K562 (cell line): ENCODE data around the gene TNPO2. TPM values are rescaled to one million over a fixed set of nuclear protein-coding genes. Genes with fewer than 3 reads are reported as not detected.

Source experiments
- BCOR ChIP-seq: fragments of 450-650 bp; IDR thresholded peaks from 2 replicates; pipeline ENCODE4 v1.6.1; 2016
- C11orf30 ChIP-seq: fragments of 450-650 bp; IDR thresholded peaks from 2 replicates; pipeline ENCODE4 v1.6.1; 2016; ENCODE audit warnings: low read depth, mild to moderate bottlenecking
- COPS2 ChIP-seq: fragments of 450-650 bp; conservative IDR thresholded peaks from 2 replicates; pipeline ENCODE4 v1.6.1; 2016; ENCODE audit warnings: mild to moderate bottlenecking, moderate library complexity
- CXXC5 ChIP-seq: fragments of 250-450 bp; sonication (Bioruptor Pico); IDR thresholded peaks from 2 replicates; pipeline ENCODE4 v1.8.0; 2022; ENCODE audit warnings: inconsistent platforms, mild to moderate bottlenecking, moderate library complexity
- FOSL1 ChIP-seq: fragments of 200-800 bp; sonication (Bioruptor generic); conservative IDR thresholded peaks from 2 replicates; pipeline ENCODE4 v1.6.1; 2016; ENCODE audit warnings: missing genetic modification characterization, missing compliant biosample characterization
- FOXM1 ChIP-seq, 2 experiments: fragments of 450-650 bp in 1 of 2; sonication (generic) in 1 of 2; formaldehyde crosslinking in 1 of 2; IDR thresholded peaks; 2 replicates each; pipeline versions ENCODE4 v1.6.1 to v1.9.0; 2017 to 2022; ENCODE audit warnings: low read depth in 2 of 2, mild to moderate bottlenecking in 2 of 2, missing genetic modification reagents in 1 of 2, moderate library complexity in 1 of 2
- HEY1 ChIP-seq: fragments of 250-450 bp; sonication (Bioruptor Pico); IDR thresholded peaks from 2 replicates; pipeline ENCODE4 v1.5.0; 2020; ENCODE audit warnings: mild to moderate bottlenecking, moderate library complexity, borderline replicate concordance
- HSF4 ChIP-seq: fragments of 250-450 bp; sonication (Bioruptor Pico); IDR thresholded peaks from 2 replicates; pipeline ENCODE4 v2.1.2; 2022; ENCODE audit warnings: mild to moderate bottlenecking, moderate library complexity, borderline replicate concordance
- IFI16 ChIP-seq: fragments of 250-450 bp; sonication (Bioruptor Pico); IDR thresholded peaks from 2 replicates; pipeline ENCODE4 v2.1.2; 2022; ENCODE audit warnings: mild to moderate bottlenecking, inconsistent platforms
- KLF10 ChIP-seq: fragments of 250-450 bp; sonication (Bioruptor Pico); IDR thresholded peaks from 2 replicates; pipeline ENCODE4 v1.6.1; 2021; ENCODE audit warnings: matching md5 sums
- KLF13 ChIP-seq: fragments of 450-650 bp; IDR thresholded peaks from 2 replicates; pipeline ENCODE4 v1.6.1; 2016; ENCODE audit warnings: missing genetic modification characterization, low read depth, mild to moderate bottlenecking, missing compliant biosample characterization, moderate library complexity, borderline replicate concordance
- KLF16 ChIP-seq: IDR thresholded peaks from 2 replicates; pipeline ENCODE4 v1.6.1; 2016; ENCODE audit warnings: antibody characterized with exemption
- MAFF ChIP-seq: IDR thresholded peaks from 2 replicates; pipeline ENCODE4 v1.6.1; 2012; ENCODE audit warnings: low read length, improper control_type of control experiment
- MAFK ChIP-seq: IDR thresholded peaks from 2 replicates; pipeline ENCODE4 v1.6.1; 2011; ENCODE audit warnings: low read length, improper control_type of control experiment
- NFIC ChIP-seq: fragments of 450-650 bp; IDR thresholded peaks from 2 replicates; pipeline ENCODE4 v1.6.1; 2017; ENCODE audit warnings: mild to moderate bottlenecking, inconsistent platforms
- OTX1 ChIP-seq: fragments of 450-650 bp; formaldehyde crosslinking; IDR thresholded peaks from 2 replicates; pipeline ENCODE4 v1.4.0; 2022; ENCODE audit warnings: mild to moderate bottlenecking
- RBM14 ChIP-seq: fragments of 200-400 bp; formaldehyde crosslinking; IDR thresholded peaks from 2 replicates; pipeline ENCODE4 v1.6.1; 2018; ENCODE audit warnings: low read depth, mild to moderate bottlenecking, low read length, moderate library complexity, borderline replicate concordance; ENCODE audit not compliant: insufficient read depth
- SMAD4 ChIP-seq: fragments of 250-450 bp; sonication (Bioruptor Pico); conservative IDR thresholded peaks from 2 replicates; pipeline ENCODE4 v1.8.0; 2021; ENCODE audit warnings: inconsistent platforms, mild to moderate bottlenecking, moderate library complexity
- TOE1 ChIP-seq, 2 experiments: fragments of 450-650 bp in 1 of 2; sonication (generic) in 1 of 2; formaldehyde crosslinking in 1 of 2; IDR thresholded peaks; 2 replicates each; pipeline versions ENCODE4 v1.7.1 to v1.8.0; 2016 to 2022; ENCODE audit warnings: borderline replicate concordance in 2 of 2, mild to moderate bottlenecking in 2 of 2, antibody characterized with exemption in 1 of 2, inconsistent platforms in 1 of 2, low read depth in 1 of 2, missing genetic modification reagents in 1 of 2, moderate library complexity in 1 of 2
- WHSC1 ChIP-seq: IDR thresholded peaks from one replicate; pipeline ENCODE4 v1.6.1; 2012; ENCODE audit warnings: low read length, control low read depth, inconsistent platforms
- YBX1 ChIP-seq: fragments of 450-650 bp; IDR thresholded peaks from 2 replicates; pipeline ENCODE4 v1.7.1; 2016; ENCODE audit warnings: mild to moderate bottlenecking
- ZNF12 ChIP-seq: sonication (generic); formaldehyde crosslinking; IDR thresholded peaks from 2 replicates; pipeline ENCODE4 v1.4.0; 2020; ENCODE audit warnings: mild to moderate bottlenecking, missing genetic modification reagents
- ZNF140 ChIP-seq: fragments of 250-450 bp; sonication (Bioruptor Pico); IDR thresholded peaks from 2 replicates; pipeline ENCODE4 v1.8.0; 2021; ENCODE audit warnings: moderate library complexity, mild to moderate bottlenecking, inconsistent platforms
- ZNF263 ChIP-seq: sonication (generic); formaldehyde crosslinking; IDR thresholded peaks from 2 replicates; pipeline ENCODE4 v1.8.0; 2022; ENCODE audit warnings: mild to moderate bottlenecking, missing genetic modification reagents, borderline replicate concordance
- ZNF766 ChIP-seq: fragments of 200-800 bp; sonication (Bioruptor generic); conservative IDR thresholded peaks from 2 replicates; pipeline ENCODE4 v1.6.1; 2016; ENCODE audit warnings: missing genetic modification characterization, missing compliant biosample characterization
- polyA plus RNA-seq, 8 experiments: library from polyadenylated mRNA; depleted of rRNA in 4 of 8; stranded (reverse) in 5 of 8; unstranded in 3 of 8; fragments of >200 nt; fragmentation: Nextera tagmentation in 2 of 8; fragmentation: Illumina TruSeq in 1 of 8; extraction: Ambion mirVana in 2 of 8; extraction: Trizol in 1 of 8; gene quantifications; 2 replicates each; pipeline versions ENCODE4 v1.2.1 to v1.2.3, GENCODE V29; 2011 to 2014; ENCODE audit warnings: inconsistent platforms in 1 of 8, missing spikeins in 1 of 8
- total RNA-seq, 7 experiments: library from RNA; depleted of rRNA in 6 of 7; stranded (reverse); fragments of >200 nt in 6 of 7; fragmentation: Illumina TruSeq in 2 of 7; extraction: Trizol in 2 of 7; gene quantifications; 2 replicates each; pipeline versions ENCODE4 v1.2.1 to v1.2.3, GENCODE V29; 2011 to 2021; ENCODE audit warnings: low replicate concordance in 1 of 7
- TF ChIP-seq, protein P1 (sequence below): fragments of 250-450 bp; sonication (Bioruptor Pico); IDR thresholded peaks from 2 replicates; pipeline ENCODE4 v1.9.0; 2021; ENCODE audit warnings: mild to moderate bottlenecking
- TF ChIP-seq, protein P2 (sequence below): fragments of 250-450 bp; sonication (Bioruptor Pico); IDR thresholded peaks from 2 replicates; pipeline ENCODE4 v1.8.0; 2022; ENCODE audit warnings: inconsistent platforms, mild to moderate bottlenecking, moderate library complexity, borderline replicate concordance

Gene TNPO2
- total and polyA plus RNA-seq, 9 of the 15 experiments (the other 6 are each of a cell fraction or from before 2014, with no cell fraction given) = 6.0 to 126 (median 53.8) TPM

DNA sequence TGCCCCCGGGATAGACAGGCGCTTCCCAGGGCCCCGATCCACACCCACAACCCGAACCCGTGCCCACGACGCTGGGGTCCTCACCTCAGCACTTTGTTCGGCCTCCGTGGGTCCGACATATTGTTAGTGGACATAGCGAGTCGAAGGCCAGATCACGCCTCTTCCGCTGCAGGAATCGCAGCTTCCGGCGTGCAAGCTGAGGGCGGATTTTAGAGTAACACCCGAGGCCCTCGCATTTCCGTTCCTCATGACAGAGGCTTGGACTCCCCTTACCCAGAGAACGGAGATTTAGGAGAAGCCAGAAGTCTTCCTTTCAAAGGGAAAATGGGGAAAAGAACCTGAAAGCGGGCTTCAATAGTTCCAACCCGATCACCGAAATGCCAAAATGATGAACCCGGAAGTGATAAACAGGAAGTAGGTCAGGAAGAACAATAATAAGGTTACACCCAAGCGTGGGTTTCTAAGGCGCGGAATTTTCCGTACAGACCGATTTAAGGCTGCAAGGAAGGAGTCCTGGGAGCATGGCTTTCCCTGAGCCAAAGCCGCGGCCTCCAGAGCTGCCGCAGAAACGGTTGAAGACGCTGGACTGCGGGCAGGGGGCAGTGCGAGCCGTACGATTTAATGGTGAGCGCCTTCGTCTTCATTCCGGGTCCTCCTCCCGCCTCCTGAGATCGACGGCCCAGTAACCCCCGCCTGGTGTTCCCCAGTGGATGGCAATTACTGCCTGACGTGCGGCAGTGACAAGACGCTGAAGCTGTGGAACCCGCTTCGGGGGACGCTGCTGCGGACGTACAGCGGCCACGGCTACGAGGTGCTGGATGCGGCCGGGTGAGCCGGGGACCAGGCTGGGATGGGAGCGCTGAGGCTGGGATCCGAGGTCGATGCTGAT is 54.2 kb downstream of the TNPO2 start (continued):
- TF ChIP-seq FOXM1 (IDR thresholded peaks at IDR 0.05; ENCODE audit: low read depth) (peak; percentile 69), FOXM1 (CRISPR knock-in tag; IDR thresholded peaks at IDR 0.05; ENCODE audit: low read depth) (no peak), FOSL1 (tag) (0 out of 2 replicates have a peak, but pooled peaks have one; percentile 13), BCOR (no peak), MAFK (peak; percentile 9; the same call in 1 of the 2 replicates), NFIC (peak; percentile 36; the same call in 1 of the 2 replicates), ZNF263 (no peak; the same call in 1 of the 2 replicates), HEY1 (CRISPR knock-in tag) (0 out of 2 replicates have a peak, but pooled peaks have one; percentile 45), SMAD4 (CRISPR knock-in tag) (peak; percentile 34; the same call in 1 of the 2 replicates), ZNF766 (CRISPR knock-in tag) (peak; percentile 45; the same call in 1 of the 2 replicates), CXXC5 (CRISPR knock-in tag) (peak; percentile 65), RBM14 (no peak), KLF16 (no peak), YBX1 (no peak), ZNF140 (CRISPR knock-in tag) (no peak), HSF4 (no peak), KLF13 (no peak), IFI16 (CRISPR knock-in tag) (no peak), MAFF (no peak), OTX1 (CRISPR knock-in tag) (peak; percentile 46; the same call in 1 of the 2 replicates), WHSC1 (no peak), TOE1 (IDR thresholded peaks at IDR 0.05; ENCODE audit: borderline replicate concordance) (peak; percentile 81; the same call in 1 of the 2 replicates), TOE1 (CRISPR knock-in tag; IDR thresholded peaks at IDR 0.05; ENCODE audit: borderline replicate concordance, low read depth) (no peak), ZNF12 (CRISPR knock-in tag) (0 out of 2 replicates have a peak, but pooled peaks have one; percentile 26), KLF10 (CRISPR knock-in tag) (no peak), COPS2 (no peak), C11orf30 (peak; percentile 99)
- TF ChIP-seq, protein P1, sequence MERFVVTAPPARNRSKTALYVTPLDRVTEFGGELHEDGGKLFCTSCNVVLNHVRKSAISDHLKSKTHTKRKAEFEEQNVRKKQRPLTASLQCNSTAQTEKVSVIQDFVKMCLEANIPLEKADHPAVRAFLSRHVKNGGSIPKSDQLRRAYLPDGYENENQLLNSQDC (CRISPR knock-in tag) = no peak
- TF ChIP-seq, protein P2, sequence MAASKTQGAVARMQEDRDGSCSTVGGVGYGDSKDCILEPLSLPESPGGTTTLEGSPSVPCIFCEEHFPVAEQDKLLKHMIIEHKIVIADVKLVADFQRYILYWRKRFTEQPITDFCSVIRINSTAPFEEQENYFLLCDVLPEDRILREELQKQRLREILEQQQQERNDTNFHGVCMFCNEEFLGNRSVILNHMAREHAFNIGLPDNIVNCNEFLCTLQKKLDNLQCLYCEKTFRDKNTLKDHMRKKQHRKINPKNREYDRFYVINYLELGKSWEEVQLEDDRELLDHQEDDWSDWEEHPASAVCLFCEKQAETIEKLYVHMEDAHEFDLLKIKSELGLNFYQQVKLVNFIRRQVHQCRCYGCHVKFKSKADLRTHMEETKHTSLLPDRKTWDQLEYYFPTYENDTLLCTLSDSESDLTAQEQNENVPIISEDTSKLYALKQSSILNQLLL (CRISPR knock-in tag) = no peak
